Osteocyte (in vitro differentiated cells): ENCODE results near the gene MRPL19. TPM values are rescaled to one million over a fixed set of nuclear protein-coding genes. Genes with fewer than 3 reads are reported as not detected.
A peak's percentile ranks its signal among the peaks of the same experiment; 100 is the strongest.

ENCODE experiments used
- DNase-seq: peaks from one replicate; pipeline ENCODE4 v3.0.0; 2021; ENCODE audit warnings: mixed read lengths; ENCODE audit not compliant: unreplicated experiment; ENCODE audit errors: extremely low spot score
- H3K27ac Mint-ChIP-seq: one replicate; pipeline ENCODE4 v1.8.0; 2021; ENCODE audit warnings: mild to moderate bottlenecking, mixed read lengths; ENCODE audit not compliant: unreplicated experiment
- H3K27me3 Mint-ChIP-seq: one replicate; pipeline ENCODE4 v1.8.0; 2021; ENCODE audit warnings: mixed read lengths; ENCODE audit not compliant: unreplicated experiment
- H3K36me3 Mint-ChIP-seq: one replicate; pipeline ENCODE4 v1.8.0; 2021; ENCODE audit warnings: mixed read lengths; ENCODE audit not compliant: unreplicated experiment
- H3K4me1 Mint-ChIP-seq: one replicate; pipeline ENCODE4 v1.8.0; 2021; ENCODE audit warnings: mixed read lengths; ENCODE audit not compliant: unreplicated experiment
- H3K4me3 Mint-ChIP-seq: one replicate; pipeline ENCODE4 v1.8.0; 2021; ENCODE audit warnings: mild to moderate bottlenecking, moderate library complexity, mixed read lengths; ENCODE audit not compliant: unreplicated experiment
- H3K9me3 Mint-ChIP-seq: one replicate; pipeline ENCODE4 v1.8.0; 2021; ENCODE audit warnings: mixed read lengths; ENCODE audit not compliant: unreplicated experiment
- total RNA-seq: library from RNA; stranded (reverse); gene quantifications from 2 replicates; pipeline ENCODE4 v1.2.1, GENCODE V29; 2021
- TF ChIP-seq, protein P1 (sequence below): fragments of 200-600 bp; sonication (generic); IDR thresholded peaks from 2 replicates; pipeline ENCODE4 v1.5.0; 2021; ENCODE audit warnings: antibody characterized with exemption, mild to moderate bottlenecking, moderate library complexity

MRPL19 gene
- total RNA-seq, 1 donor from 2014 or later, result 46.6 TPM

DNA sequence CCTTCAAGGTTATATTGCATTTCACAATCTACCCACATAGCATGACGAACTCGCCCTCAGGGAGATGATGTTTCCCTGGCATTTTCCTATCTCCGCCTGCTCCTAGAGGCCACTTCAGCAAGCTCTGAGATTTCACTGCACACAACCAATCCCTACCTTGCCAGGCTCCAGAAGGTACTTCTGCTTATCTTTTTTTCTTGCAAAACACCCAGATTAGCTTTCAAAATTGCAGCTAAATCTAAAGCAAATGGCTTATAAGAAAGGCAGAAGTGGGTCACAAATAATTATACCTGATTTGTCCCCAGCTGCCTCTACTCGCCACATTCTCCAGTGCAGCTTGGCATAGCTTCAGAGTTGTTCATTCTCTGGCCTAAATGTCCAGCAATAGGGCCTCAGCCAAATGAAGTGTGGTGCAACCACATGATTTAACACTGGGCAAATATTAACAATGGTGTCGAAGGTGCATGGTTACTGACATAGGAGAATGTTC is 32.4 kb upstream of the MRPL19 start:
- peaks cover 12% of the 10 kb centered on the region for H3K4me1 Mint-ChIP-seq

DNA sequence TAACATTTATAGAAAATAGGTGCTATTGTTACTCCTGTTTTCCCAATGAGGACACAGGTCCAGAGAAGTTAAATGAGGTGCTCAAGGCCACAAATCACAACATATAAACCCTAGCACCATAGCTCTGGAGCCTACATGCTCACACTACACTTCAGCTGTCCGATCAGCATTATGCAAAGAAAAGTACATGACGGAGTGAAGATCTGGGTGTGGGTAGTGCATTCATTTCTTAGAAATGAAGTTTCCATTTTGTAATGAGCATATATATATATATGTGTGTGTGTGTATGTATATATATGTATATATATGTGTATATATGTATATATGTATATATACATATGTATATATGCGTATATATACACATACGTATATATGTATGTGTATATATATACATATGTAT is 30.2 kb upstream of the MRPL19 start:
- no peak for DNase-seq
- TF ChIP-seq, protein P1, sequence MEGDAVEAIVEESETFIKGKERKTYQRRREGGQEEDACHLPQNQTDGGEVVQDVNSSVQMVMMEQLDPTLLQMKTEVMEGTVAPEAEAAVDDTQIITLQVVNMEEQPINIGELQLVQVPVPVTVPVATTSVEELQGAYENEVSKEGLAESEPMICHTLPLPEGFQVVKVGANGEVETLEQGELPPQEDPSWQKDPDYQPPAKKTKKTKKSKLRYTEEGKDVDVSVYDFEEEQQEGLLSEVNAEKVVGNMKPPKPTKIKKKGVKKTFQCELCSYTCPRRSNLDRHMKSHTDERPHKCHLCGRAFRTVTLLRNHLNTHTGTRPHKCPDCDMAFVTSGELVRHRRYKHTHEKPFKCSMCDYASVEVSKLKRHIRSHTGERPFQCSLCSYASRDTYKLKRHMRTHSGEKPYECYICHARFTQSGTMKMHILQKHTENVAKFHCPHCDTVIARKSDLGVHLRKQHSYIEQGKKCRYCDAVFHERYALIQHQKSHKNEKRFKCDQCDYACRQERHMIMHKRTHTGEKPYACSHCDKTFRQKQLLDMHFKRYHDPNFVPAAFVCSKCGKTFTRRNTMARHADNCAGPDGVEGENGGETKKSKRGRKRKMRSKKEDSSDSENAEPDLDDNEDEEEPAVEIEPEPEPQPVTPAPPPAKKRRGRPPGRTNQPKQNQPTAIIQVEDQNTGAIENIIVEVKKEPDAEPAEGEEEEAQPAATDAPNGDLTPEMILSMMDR, result no peak
- Mint-ChIP-seq H3K36me3 (no peaks in the 10 kb centered on the region), H3K9me3 (no peaks in the 10 kb centered on the region), H3K4me3 (no peak overlapping the region), H3K4me1 (peaks cover 26% of the 10 kb centered on the region), H3K27me3 (no peaks in the 10 kb centered on the region), H3K27ac (no peak overlapping the region)

More for the DNA sequence above, 32.4 kb upstream of the MRPL19 start:
- DNase-seq, result no peak
- H3K27ac Mint-ChIP-seq, result no peak overlapping the region
- H3K27me3 Mint-ChIP-seq, result no peaks in the 10 kb centered on the region
- H3K36me3 Mint-ChIP-seq, result no peaks in the 10 kb centered on the region
- no peaks in the 10 kb centered on the region for H3K9me3 Mint-ChIP-seq
- TF ChIP-seq, protein P1, result no peak
- no peak overlapping the region for H3K4me3 Mint-ChIP-seq

DNA sequence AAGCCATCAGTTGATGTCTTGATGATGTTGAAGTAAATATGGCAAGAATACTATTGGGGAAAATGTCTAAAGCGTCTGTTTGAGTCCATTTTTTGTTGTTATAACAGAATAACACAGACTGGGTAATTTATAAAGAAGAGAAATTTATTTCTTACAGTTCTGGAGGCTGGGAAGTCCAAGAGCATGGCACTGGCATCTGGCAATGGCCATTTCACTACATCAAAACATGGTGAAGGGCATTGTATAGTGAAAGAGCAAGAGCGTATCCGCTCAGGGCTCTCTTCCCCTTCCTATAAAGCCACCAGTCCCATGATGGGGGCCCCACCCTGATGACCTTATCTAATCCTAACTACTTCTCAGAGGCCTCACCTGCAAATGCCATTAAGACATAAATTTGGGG is 29.6 kb upstream of the MRPL19 start:
- Mint-ChIP-seq H3K27me3 (no peaks in the 10 kb centered on the region), H3K4me1 (peaks cover 26% of the 10 kb centered on the region), H3K36me3 (no peaks in the 10 kb centered on the region), H3K4me3 (no peak overlapping the region), H3K27ac (no peak overlapping the region), H3K9me3 (no peaks in the 10 kb centered on the region)
- no peak for DNase-seq
- TF ChIP-seq, protein P1, result no peak

DNA sequence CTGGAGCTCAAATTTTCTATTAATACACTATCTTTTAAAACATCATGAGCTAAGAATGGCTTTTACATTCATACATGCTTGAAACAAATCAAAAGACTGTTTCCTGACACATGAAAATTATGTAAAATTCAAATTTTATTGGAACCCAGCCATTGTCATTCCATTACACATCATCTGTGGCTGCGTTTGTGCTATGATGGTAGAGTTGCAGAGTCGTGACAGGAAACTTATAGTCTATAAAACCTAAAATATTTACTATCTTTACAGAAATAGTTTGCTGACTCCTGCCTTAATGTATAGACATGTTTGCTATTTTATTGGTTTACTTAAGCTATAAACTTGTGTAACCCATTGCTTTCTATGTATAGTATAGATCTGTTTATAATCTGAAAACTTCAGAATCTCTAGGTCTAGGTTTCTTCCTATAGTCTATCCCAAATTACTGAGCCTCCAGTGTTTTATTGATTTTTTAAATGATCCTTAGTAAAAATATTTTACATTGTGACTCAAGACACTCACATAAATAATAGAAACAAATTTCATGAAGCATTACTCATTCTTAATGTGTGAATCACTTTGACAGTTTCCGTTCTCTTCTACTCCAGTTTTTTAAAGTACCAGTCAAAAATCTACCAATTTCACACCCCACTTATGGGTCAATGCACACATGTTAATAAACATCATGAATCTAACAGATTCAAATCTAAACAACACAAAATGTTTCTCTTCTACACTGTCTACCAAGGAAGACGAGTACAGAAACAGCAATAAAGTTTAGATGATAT is 26.4 kb upstream of the MRPL19 start:
- no peaks in the 10 kb centered on the region for H3K36me3 Mint-ChIP-seq
- TF ChIP-seq, protein P1, result no peak
- no peaks in the 10 kb centered on the region for H3K27me3 Mint-ChIP-seq
- H3K4me3 Mint-ChIP-seq, result no peak overlapping the region
- H3K9me3 Mint-ChIP-seq, result no peaks in the 10 kb centered on the region
- peak overlapping the region; percentile 84 for H3K27ac Mint-ChIP-seq
- DNase-seq, result no peak
- peaks cover 17% of the 10 kb centered on the region for H3K4me1 Mint-ChIP-seq

DNA sequence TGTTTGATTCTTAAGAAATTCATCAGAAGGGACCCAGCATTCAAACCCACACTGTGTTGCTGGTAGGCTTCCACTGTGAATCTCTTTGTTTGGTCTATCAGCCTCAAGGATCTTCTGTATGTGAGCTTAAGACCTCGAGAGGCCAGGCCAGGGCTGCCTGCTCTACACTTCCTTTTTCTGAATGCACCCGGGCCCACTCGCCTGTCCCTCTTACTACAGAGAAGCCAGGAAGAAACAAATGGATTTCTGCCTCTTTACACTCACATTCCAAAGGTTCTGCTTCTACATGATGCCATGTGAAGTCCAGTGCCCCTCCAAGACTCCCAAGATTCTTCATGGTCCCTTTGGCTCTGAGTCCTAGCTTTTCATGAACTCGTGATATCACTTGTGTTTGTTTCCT is 25.4 kb upstream of the MRPL19 start:
- Mint-ChIP-seq H3K4me1 (peaks cover 17% of the 10 kb centered on the region), H3K27me3 (no peaks in the 10 kb centered on the region), H3K36me3 (no peaks in the 10 kb centered on the region), H3K4me3 (no peak overlapping the region), H3K27ac (peak overlapping the region; percentile 32), H3K9me3 (no peaks in the 10 kb centered on the region)
- no peak for DNase-seq
- TF ChIP-seq, protein P1, result no peak
